ENCODE measurements around the gene DCST2.

The DCST2 gene

GRCh38 chr1:155033524-155033923, at the start of gene DCST2, which contains the start of gene DCST1:
Gene DCST2, minus strand, starts transcription at chr1:155033781. Its CDS starts 80 bp downstream, at chr1:155033701.
Gene DCST1, plus strand, starts transcription at chr1:155033824. Its CDS starts 213 bp downstream, at chr1:155034037.
- DNase-seq = no peak

- no peak for DNase-seq
Observed at GRCh38 chr1:155083052-155083541, 49.5 kb upstream of the DCST2 start.

DNA sequence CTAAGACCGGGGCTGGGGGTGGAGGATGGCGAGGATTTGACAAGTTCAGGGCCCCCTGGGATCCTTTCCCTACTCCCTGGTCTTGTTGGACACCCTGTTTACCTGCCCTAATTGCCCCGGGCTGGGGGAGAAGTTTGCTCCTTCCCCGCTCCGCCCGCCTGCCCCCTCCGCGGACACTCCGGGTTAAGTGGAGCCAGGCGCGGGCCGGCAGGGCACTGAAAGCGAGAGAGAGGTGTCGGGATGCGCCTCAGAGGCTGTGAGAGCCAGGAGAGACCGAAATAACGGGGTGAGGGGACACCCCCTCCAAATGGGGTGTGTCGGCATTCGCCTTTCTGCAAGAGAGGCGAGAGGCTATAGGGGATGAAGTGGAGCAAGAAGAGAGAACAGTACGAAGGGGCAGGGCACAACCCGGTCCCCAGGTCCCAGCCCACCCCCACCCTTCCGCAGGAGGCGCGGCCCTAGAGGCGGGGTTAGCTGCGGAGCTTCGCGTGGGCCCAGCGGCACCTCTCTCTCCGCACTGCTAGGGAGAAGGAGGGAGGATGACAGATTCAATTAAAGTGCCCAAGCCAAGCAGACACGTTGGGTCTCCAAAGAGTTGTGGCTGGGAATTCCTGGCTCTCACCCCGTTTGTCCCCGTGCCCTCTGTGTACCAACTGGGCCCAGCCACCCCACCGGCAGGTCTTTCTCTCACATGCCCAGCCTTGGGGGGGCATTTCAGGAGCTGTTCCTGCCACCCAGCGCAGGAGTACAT, 48.9 kb upstream of the DCST2 start:
- no peak for DNase-seq

DNA sequence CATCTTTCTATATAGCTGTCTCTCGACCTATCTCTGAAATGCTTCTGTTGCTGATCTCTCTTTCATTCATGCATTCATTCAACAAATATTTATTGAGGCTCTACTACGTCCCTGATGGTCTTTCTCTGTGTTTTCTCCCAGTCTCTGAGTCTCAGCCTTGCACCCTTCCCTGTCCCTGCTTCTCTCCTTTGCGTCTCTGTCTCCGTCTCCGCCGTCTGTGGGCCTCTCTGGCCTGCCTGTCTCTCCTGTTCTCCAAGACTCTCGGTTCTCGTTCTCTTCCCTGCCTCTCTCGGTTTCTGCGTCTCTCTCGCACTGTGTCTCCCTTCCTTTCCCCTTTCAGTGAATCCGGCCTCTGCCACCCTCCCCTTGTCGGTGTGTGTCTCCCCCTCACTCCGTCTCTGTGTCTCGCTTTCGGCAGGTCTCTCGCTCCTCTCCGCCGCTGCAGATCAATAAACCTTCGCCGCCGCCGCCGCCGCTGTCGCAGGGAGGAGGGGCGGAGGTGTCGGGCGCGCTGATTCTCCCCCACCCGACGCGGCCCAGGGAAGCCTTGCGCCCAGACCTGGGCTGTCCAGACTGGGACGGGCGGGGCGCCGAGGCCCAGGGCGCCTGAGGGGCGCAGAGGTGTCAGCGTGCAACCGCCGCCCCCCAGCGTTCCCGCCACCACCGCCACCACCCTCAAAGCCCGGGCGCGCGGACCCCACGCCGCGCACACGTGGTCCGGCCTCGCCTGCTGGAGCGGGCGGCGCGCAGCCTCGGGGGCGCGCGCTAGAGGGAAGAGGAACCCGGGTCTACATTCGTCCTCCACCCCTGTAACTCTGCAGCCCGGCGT, 48.1 kb upstream of the DCST2 start:
- no peak for DNase-seq

- DNase-seq = no peak
Observed at GRCh38 chr1:155080312-155081228, 47.0 kb upstream of the DCST2 start.

GRCh38 chr1:155079487-155080311, 46.1 kb upstream of the DCST2 start:
- DNase-seq = no peak

GRCh38 chr1:155079210-155079486, 45.6 kb upstream of the DCST2 start:
- DNase-seq = no peak

DNA sequence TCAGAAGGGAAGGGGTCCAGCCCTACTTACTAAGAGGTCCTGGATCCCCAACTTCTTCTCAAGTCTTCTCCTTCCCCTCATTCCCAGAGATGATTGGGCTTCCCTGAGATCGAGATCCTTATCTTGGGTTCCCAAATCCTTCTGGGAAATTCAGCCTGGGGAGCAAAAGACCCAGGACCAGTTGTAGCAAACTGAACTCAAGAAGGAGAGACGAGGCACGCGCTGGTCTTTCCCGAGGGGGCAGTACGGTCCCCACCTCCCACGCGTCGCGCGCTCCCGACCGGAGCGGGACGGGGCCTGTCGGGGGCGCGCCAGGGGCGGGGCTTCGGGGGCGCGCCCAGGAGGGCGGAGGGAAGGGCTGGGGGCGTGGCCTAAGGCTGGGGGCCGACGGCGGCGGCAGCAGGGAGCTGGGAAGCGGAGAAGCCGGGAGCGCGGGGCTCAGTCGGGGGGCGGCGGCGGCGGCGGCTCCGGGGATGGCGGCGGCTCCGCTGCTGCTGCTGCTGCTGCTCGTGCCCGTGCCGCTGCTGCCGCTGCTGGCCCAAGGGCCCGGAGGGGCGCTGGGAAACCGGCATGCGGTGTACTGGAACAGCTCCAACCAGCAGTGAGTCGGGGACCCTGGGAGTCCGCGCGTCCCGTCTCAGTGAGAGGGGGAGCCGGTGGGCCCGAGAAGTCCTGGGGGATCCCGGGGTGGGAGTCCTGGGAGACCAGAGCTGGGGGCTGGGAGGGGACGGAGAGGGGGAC, 45.1 kb upstream of the DCST2 start, which contains the start of gene EFNA3:
Gene EFNA3, plus strand, starts transcription at position 369 of the 741 bp plus-strand sequence. Its CDS starts 105 bp downstream, at position 474.
- peak; percentile 45 for DNase-seq

GRCh38 chr1:155077758-155078445, 44.3 kb upstream of the DCST2 start:
- DNase-seq = no peak

GRCh38 chr1:155077346-155077745, 43.8 kb upstream of the DCST2 start:
- no peak for DNase-seq

DNA sequence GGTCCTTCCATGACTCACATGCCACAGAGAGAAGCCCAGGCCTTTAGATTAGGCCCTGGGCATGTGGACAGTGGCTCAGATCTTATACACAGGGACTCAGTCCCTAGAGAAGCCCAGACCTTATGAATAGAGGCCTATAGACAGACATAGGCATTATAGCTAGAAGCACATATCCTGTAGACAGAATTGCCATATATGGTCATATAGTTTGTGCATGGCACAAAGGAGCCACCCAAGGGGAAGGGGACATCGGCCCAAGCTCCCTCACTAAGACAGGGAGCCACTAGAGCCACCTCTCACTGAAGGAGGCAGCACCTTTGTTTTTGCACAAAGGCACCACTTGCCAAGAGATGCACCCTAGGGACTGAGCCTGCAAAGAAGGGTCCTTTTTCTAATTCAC, 42.8 kb upstream of the DCST2 start:
- no peak for DNase-seq

DNA sequence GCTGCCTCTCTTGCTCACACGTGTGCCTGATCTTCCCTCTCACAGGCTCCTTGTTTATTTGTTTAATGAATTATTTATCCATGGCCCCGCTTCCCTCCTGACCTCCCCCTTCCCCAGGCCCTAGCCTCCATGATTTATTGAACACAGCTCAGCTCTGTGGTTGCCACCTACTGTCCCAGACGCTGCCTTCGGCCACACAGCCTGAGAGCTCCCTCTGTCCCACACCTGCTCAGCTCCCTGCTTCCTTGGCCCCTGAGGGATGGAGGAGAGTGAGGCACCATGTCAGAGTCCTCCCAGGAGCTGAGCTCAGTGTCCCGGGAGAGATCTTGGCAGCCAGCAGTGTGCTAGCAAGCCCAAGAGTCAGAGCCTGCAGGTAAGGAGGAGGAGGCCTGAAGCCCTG, 42.0 kb upstream of the DCST2 start:
- no peak for DNase-seq

DNA sequence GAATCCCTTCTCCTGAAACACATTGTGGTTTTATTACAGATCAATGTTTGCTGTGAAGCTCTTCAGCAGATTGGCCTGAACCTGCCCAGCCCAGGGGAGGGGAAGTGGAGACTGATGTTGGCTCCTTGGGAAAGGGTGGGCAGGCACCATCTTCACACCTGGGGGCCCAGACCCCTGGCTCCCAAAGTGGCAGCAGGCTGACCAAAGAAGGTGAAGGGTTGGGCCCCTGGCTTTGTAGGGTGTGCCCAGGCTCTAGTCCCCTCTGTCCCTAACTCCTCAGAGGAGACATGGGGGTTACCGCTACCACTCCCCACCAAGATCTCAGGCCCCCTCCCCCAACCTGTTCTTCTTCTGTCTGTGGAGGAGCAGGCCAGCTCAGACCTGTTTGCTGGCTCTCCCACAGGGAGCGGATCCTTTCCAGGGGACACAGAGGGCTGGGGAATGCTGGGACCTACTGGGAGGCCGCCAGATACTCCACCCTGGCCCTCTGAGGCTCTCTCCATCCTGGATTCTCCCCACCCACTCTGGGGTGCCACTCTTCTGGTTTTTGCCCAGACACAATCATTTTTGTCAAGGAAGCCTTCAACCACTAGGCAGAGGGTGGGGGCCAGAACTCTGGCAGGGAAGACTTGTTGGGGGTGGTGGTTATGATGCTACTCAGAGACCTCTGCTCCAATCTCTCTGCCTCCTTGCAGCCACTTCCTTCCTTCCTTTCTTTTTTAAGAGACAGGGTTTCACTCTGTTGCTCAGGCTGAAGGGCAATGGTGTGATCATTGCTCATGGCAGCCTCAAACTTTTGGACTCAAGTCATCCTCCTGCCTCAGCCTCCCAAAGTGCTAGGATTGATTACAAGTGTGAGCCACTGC, 40.0 kb upstream of the DCST2 start:
- DNase-seq = no peak

DNA sequence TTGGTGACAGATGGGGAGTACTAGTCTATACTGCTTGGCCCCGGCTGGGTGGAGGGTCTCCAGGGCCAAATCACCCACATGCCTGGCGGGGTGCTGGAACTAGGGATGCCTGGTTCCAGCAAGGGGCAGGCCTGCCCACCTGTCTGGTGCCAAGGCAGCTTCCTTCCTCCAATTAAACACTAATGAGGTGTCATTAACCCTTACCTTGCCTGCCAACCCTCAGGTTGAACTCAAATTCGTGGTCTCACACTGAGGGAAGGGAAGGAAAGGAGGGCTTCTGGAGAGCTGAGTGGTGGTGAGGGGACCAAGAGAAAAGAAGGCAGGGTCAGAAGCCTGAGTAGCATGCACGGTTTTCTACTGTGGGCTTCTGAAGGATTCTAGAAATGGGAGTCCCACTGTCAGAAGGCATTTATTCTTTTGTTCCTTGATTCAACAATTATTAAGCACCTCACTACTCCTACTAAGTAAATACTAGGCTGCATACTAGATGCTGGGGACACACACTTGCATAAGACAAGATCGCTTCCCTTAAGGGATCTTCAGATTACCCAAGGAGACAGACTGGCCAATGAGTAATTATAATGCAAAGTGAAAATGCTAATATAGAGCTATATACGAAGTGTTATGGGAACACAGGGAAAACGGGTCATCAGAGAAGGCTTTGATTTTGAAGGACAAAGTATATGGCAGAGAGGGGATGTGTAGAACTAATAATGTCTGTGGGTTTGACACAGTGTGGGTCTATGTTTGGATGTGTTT, 39.1 kb upstream of the DCST2 start:
- DNase-seq = no peak

DNA sequence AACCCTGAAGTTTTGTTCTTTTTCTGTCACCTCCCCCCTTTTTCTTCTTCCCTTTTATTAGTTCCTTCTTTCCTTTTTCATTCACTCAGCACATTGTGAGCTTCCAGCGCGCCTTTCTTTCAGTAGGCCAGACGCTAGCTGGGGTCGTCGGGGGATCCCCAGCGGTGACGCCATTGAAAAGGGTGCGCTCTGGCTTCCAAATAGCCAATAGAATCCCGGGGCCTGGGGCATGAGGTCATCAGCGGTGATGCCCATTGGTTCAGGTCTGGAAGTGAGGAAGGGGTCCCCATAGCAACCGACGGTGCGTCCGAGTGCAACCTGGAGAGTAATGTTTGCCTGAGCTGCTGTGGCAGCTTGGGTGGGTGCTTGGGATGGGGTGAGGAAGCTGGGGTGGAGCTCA, 38.1 kb upstream of the DCST2 start:
- no peak for DNase-seq

- DNase-seq = peak; percentile 76
Observed at GRCh38 chr1:155070721-155071569, 37.4 kb upstream of the DCST2 start.

- no peak for DNase-seq
Observed at GRCh38 chr1:155070158-155070621, 36.6 kb upstream of the DCST2 start.

Data from activated gamma-delta T cell treated with Interleukin-2 at 50 U/mL for 16 hours (primary cell).